Testis (tissue), 2 donors: ENCODE results near the gene NFATC1.

Source experiments
- POLR2A ChIP-seq: fragments of 450-650 bp; IDR thresholded peaks from one replicate; pipeline ENCODE4 v1.6.1; 2017; ENCODE audit warnings: antibody characterized with exemption, mild to moderate bottlenecking, moderate library complexity
- TF ChIP-seq, protein P1 (sequence below), 3 experiments: fragments of 450-650 bp in 2 of 3; fragments of 200-600 bp in 1 of 3; sonication (generic) in 1 of 3; IDR thresholded peaks; one replicate each; pipeline ENCODE4 v1.5.1; 2016 to 2019; ENCODE audit warnings: antibody characterized with exemption in 3 of 3, mild to moderate bottlenecking in 2 of 3, moderate library complexity in 1 of 3

- TF ChIP-seq, protein P1, sequence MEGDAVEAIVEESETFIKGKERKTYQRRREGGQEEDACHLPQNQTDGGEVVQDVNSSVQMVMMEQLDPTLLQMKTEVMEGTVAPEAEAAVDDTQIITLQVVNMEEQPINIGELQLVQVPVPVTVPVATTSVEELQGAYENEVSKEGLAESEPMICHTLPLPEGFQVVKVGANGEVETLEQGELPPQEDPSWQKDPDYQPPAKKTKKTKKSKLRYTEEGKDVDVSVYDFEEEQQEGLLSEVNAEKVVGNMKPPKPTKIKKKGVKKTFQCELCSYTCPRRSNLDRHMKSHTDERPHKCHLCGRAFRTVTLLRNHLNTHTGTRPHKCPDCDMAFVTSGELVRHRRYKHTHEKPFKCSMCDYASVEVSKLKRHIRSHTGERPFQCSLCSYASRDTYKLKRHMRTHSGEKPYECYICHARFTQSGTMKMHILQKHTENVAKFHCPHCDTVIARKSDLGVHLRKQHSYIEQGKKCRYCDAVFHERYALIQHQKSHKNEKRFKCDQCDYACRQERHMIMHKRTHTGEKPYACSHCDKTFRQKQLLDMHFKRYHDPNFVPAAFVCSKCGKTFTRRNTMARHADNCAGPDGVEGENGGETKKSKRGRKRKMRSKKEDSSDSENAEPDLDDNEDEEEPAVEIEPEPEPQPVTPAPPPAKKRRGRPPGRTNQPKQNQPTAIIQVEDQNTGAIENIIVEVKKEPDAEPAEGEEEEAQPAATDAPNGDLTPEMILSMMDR (IDR thresholded peaks at IDR 0.05): no peak
- TF ChIP-seq POLR2A: no peak
Measured at GRCh38 chr18:79478484-79479115, 82.9 kb downstream of the NFATC1 start.
